ENCODE data around the gene SLC25A20.
A peak's percentile ranks its signal among the peaks of the same experiment; 100 is the strongest.

The SLC25A20 gene

GRCh38 chr3:48897460-48898376 lies 964 bp downstream of the SLC25A20 start:
- DNase-seq = no peak

GRCh38 chr3:48896936-48897335 lies 1.7 kb downstream of the SLC25A20 start:
- no peak for DNase-seq

- DNase-seq = no peak
Observed at GRCh38 chr3:48894516-48894915, 4.2 kb downstream of the SLC25A20 start.

- no peak for DNase-seq
Observed at GRCh38 chr3:48891606-48892005, 7.1 kb downstream of the SLC25A20 start.

GRCh38 chr3:48885753-48886152 lies 12.9 kb downstream of the SLC25A20 start:
- no peak for DNase-seq

GRCh38 chr3:48881652-48882114 lies 17.0 kb downstream of the SLC25A20 start:
- DNase-seq = no peak

GRCh38 chr3:48881006-48881405 lies 17.7 kb downstream of the SLC25A20 start:
- DNase-seq = no peak

GRCh38 chr3:48879994-48880377 lies 18.7 kb downstream of the SLC25A20 start:
- no peak for DNase-seq

- DNase-seq = no peak
Observed at GRCh38 chr3:48879307-48879993, 19.2 kb downstream of the SLC25A20 start.

GRCh38 chr3:48877671-48878070 lies 21.0 kb downstream of the SLC25A20 start:
- no peak for DNase-seq

GRCh38 chr3:48863122-48863521 lies 35.6 kb downstream of the SLC25A20 start:
- no peak for DNase-seq

GRCh38 chr3:48859206-48859605 lies 39.5 kb downstream of the SLC25A20 start:
- DNase-seq = no peak

GRCh38 chr3:48858709-48859108 lies 40.0 kb downstream of the SLC25A20 start:
- DNase-seq = no peak

GRCh38 chr3:48857641-48858040 lies 41.0 kb downstream of the SLC25A20 start:
- DNase-seq = no peak

GRCh38 chr3:48856469-48856868 lies 42.2 kb downstream of the SLC25A20 start:
- no peak for DNase-seq

GRCh38 chr3:48855681-48856447 lies 42.8 kb downstream of the SLC25A20 start:
- no peak for DNase-seq

GRCh38 chr3:48852151-48852550 lies 46.5 kb downstream of the SLC25A20 start:
- no peak for DNase-seq

GRCh38 chr3:48851407-48851806 lies 47.3 kb downstream of the SLC25A20 start:
- no peak for DNase-seq

GRCh38 chr3:48848816-48849515 lies 49.7 kb downstream of the SLC25A20 start:
- DNase-seq = no peak

- DNase-seq = peak; percentile 31
Observed at GRCh38 chr3:48847504-48848423, 50.9 kb downstream of the SLC25A20 start, which contains the start of gene PRKAR2A. Gene PRKAR2A, minus strand, starts transcription at chr3:48847874. Its CDS starts 278 bp downstream, at chr3:48847596.

GRCh38 chr3:48847053-48847503 lies 51.6 kb downstream of the SLC25A20 start:
- no peak for DNase-seq

Measured in NCI-H2081 treated with DMSO at 0.1 percent for 48 hours (cell line).